NCI-H2029 treated with DMSO at 0.1 percent for 48 hours (cell line): ENCODE results near the gene CDK4.
"Not testable (repeated sequence)": the region's sequence is repeated elsewhere in the genome, so short reads cannot be mapped to it uniquely, and the experiment has no call there.

Experiments used
- DNase-seq: peaks from one replicate; lab custom pipeline; 2025; lab: John Stamatoyannopoulos, UW

The CDK4 gene

GRCh38 chr12:57751788-57752667, at the start of gene CDK4:
Gene CDK4, minus strand, starts transcription at chr12:57752310. Its CDS starts 593 bp downstream, at chr12:57751717.
- peak; percentile 96 for DNase-seq

GRCh38 chr12:57800965-57801364, 48.9 kb upstream of the CDK4 start:
- DNase-seq, result no peak

- DNase-seq, result no peak
Measured at GRCh38 chr12:57797933-57798332, 45.8 kb upstream of the CDK4 start.

- DNase-seq, result no peak
Measured at GRCh38 chr12:57796996-57797395, 44.9 kb upstream of the CDK4 start.

- DNase-seq, result no peak
Measured at GRCh38 chr12:57795354-57795753, 43.2 kb upstream of the CDK4 start.

GRCh38 chr12:57793920-57794319, 41.8 kb upstream of the CDK4 start:
- DNase-seq, result no peak

- DNase-seq, result no peak
Measured at GRCh38 chr12:57783861-57784260, 31.8 kb upstream of the CDK4 start.

GRCh38 chr12:57783466-57783801, 31.3 kb upstream of the CDK4 start:
- no peak for DNase-seq

- peak; percentile 83 for DNase-seq
Measured at GRCh38 chr12:57782608-57783465, 30.7 kb upstream of the CDK4 start, which contains the start of gene TSFM. Gene TSFM, plus strand, starts transcription at chr12:57782787. Its CDS starts 15 bp downstream, at chr12:57782802.

- no peak for DNase-seq
Measured at GRCh38 chr12:57782243-57782607, 30.1 kb upstream of the CDK4 start.

- no peak for DNase-seq
Measured at GRCh38 chr12:57781801-57782200, 29.7 kb upstream of the CDK4 start.

GRCh38 chr12:57781244-57781643, 29.1 kb upstream of the CDK4 start:
- no peak for DNase-seq

- DNase-seq, result no peak
Measured at GRCh38 chr12:57780284-57780897, 28.3 kb upstream of the CDK4 start.

GRCh38 chr12:57779736-57780135, 27.6 kb upstream of the CDK4 start:
- no peak for DNase-seq

GRCh38 chr12:57777911-57778310, 25.8 kb upstream of the CDK4 start:
- no peak for DNase-seq

- no peak for DNase-seq
Measured at GRCh38 chr12:57777367-57777766, 25.3 kb upstream of the CDK4 start.

GRCh38 chr12:57776247-57776587, 24.1 kb upstream of the CDK4 start:
- no peak for DNase-seq

- DNase-seq, result no peak
Measured at GRCh38 chr12:57775563-57776246, 23.6 kb upstream of the CDK4 start.

- no peak for DNase-seq
Measured at GRCh38 chr12:57775044-57775443, 22.9 kb upstream of the CDK4 start.

- DNase-seq, result not testable (repeated sequence)
Measured at GRCh38 chr12:57774634-57775033, 22.5 kb upstream of the CDK4 start.

- no peak for DNase-seq
Measured at GRCh38 chr12:57772429-57773322, 20.6 kb upstream of the CDK4 start, which contains the start of gene EEF1AKMT3. Gene EEF1AKMT3, plus strand, starts transcription at chr12:57772614. Its CDS starts 111 bp downstream, at chr12:57772725.
